Body of pancreas (tissue), 4 donors: ENCODE results near the gene PGAP2.

Experiments
- CTCF ChIP-seq, 7 experiments: fragments of 450-650 bp in 4 of 7; fragments of 200-600 bp in 3 of 7; sonication (generic) in 3 of 7; IDR thresholded peaks; one replicate each; pipeline ENCODE4 v1.5.1; 2016 to 2019; ENCODE audit warnings: antibody characterized with exemption in 7 of 7
- POLR2A ChIP-seq, 3 donors: fragments of 450-650 bp; IDR thresholded peaks; one replicate each; pipeline ENCODE4 v1.6.1; 2016; ENCODE audit warnings: antibody characterized with exemption in 3 of 3, mild to moderate bottlenecking in 2 of 3

- no peak for TF ChIP-seq CTCF (IDR thresholded peaks at IDR 0.05)
- no peak for TF ChIP-seq POLR2A (IDR thresholded peaks at IDR 0.05)
These were observed 65.5 kb downstream of the PGAP2 start for GRCh38 chr11:3873712-3874349.
